Heart left ventricle (tissue), 16 donors: ENCODE data around the gene PROKR2. TPM values are rescaled to one million over a fixed set of nuclear protein-coding genes. Genes with fewer than 3 reads are reported as not detected.

Experiments
- ATAC-seq, 4 donors: fragments of 200-7000 bp; cut with Tn5 transposase; one replicate each; pipeline ENCODE4 v1.9.1; 2020 to 2022; ENCODE audit warnings: moderate library complexity in 4 of 4, mild to moderate bottlenecking in 3 of 4, moderate number of reproducible peaks in 1 of 4
- DNase-seq, 5 donors: peaks; one replicate each; pipeline ENCODE4 v3.0.0-alpha.2; 2020
- H3K27ac ChIP-seq, 12 donors: fragments of 200-600 bp; sonication (generic) in 4 of 12; one replicate each; pipeline versions ENCODE4 v1.5.0 to v1.8.0; 2016 to 2022; ENCODE audit warnings: mild to moderate bottlenecking in 2 of 12
- H3K27me3 ChIP-seq, 9 donors: fragments of 200-600 bp; sonication (generic) in 2 of 9; one replicate each; pipeline versions ENCODE4 v1.5.1 to v1.8.0; 2016 to 2022; ENCODE audit warnings: mild to moderate bottlenecking in 3 of 9
- H3K36me3 ChIP-seq, 9 donors: fragments of 200-600 bp; sonication (generic) in 2 of 9; one replicate each; pipeline versions ENCODE4 v1.5.0 to v1.8.0; 2018 to 2022; ENCODE audit warnings: mild to moderate bottlenecking in 2 of 9
- H3K4me1 ChIP-seq, 12 donors: fragments of 200-600 bp; sonication (generic) in 4 of 12; one replicate each; pipeline versions ENCODE4 v1.5.0 to v1.8.0; 2016 to 2022; ENCODE audit warnings: mild to moderate bottlenecking in 3 of 12
- H3K4me3 ChIP-seq, 12 donors: fragments of 200-600 bp; sonication (generic) in 4 of 12; one replicate each; pipeline versions ENCODE4 v1.5.0 to v1.8.0; 2017 to 2022; ENCODE audit warnings: mild to moderate bottlenecking in 9 of 12, moderate library complexity in 4 of 12
- H3K9me3 ChIP-seq, 12 donors: fragments of 200-600 bp; sonication (generic) in 4 of 12; one replicate each; pipeline versions ENCODE4 v1.5.0 to v1.8.0; 2016 to 2022; ENCODE audit warnings: mild to moderate bottlenecking in 1 of 12
- CTCF ChIP-seq, 12 donors: fragments of 200-600 bp; sonication (generic) in 4 of 12; IDR thresholded peaks; one replicate each; pipeline versions ENCODE4 v1.5.0 to v1.8.0; 2018 to 2022; ENCODE audit warnings: antibody characterized with exemption in 12 of 12, mild to moderate bottlenecking in 5 of 12
- POLR2A ChIP-seq, 2 donors: fragments of 450-650 bp; IDR thresholded peaks; one replicate each; pipeline ENCODE4 v1.6.1; 2017; ENCODE audit warnings: antibody characterized with exemption in 2 of 2, mild to moderate bottlenecking in 2 of 2, moderate library complexity in 2 of 2
- WGBS, 4 donors: extraction: QIAGEN DNeasy Blood & Tissue Kit in 2 of 4; methylation state at CpG; one replicate each; pipeline versions ENCODE4 v1.1.5 to v1.1.7; 2013 to 2018; 5-methylcytosine and 5-hydroxymethylcytosine counted together
- intact Hi-C, 10 donors: fragments of 100-400 bp; cut with DNase I; formaldehyde crosslinking; loops; one replicate each; pipeline versions ENCODE4 v1.11.1 to v1.14.2; 2022
- polyA plus RNA-seq, 2 donors: library from polyadenylated mRNA; stranded (reverse); fragments of 200-250 nt; gene quantifications; one replicate each; pipeline ENCODE4 v1.2.3, GENCODE V29; 2013
- total RNA-seq, 9 donors: library from RNA; depleted of rRNA in 2 of 9; stranded (reverse); fragments of >200 nt in 2 of 9; fragmentation: NEBNext Ultra II Directional in 3 of 9; extraction: Animal tissue kit (Norgen Biotek cat#: 25700) in 3 of 9; gene quantifications; one replicate each; pipeline versions ENCODE4 v1.1.0 to v1.2.4, GENCODE V29; 2016 to 2023
- donor health status: ischemic (EF 13 %, LVEDD 7.1; RV severe dilation, severe dysfunction).
- donor health status: healthy with polysubstance abuse.
- donor health status: DM: no; HTN: yes; CAD: no.
- donor health status: DM: no; HTN: no; CAD: no.
- donor health status: ischemic (EF 25% LVEDD 6.9; RV normal size, moderate dysfunction).
- donor health status: ischemic (EF 25% LVEDD 5.7; RV mildly dilated, moderate dysfunction).
- donor health status: healthy.
- donor health status: DM: yes; HTN: yes; CAD: no.
- donor health status: ischemic (EF 35%, LVEDD 5.7; RV mildly dilated, moderate dysfunction).
- donor health status: nonischemic (EF 11% LVEDD 7.7; RV severe dilation, severe dysfunction).
- donor health status: DM: yes; HTN: yes; CAD: no.
- donor health status: PGD.
- donor health status: ischemic (EF 29% LVEDD 5.4; RV normal size, mild dysfunction).
- donor health status: nonischemic (EF 23%, LVEDD 6.1; RV moderate dilation, normal function).

The PROKR2 gene
- total and polyA plus RNA-seq, 11 donors, result not detected

GRCh38 chr20:5328268-5328667 lies 11.5 kb upstream of the PROKR2 start:
- H3K27me3 ChIP-seq, result peaks cover 0 to 5% (median 0%) of the 10 kb centered on the region in 9 donors
- intact Hi-C loops, result no loop called here
- no peaks in the 10 kb centered on the region for H3K9me3 ChIP-seq
- H3K4me3 ChIP-seq, result no peak overlapping the region
- no peak overlapping the region for H3K27ac ChIP-seq
- ATAC-seq, result no peak
- no peak for TF ChIP-seq POLR2A (IDR thresholded peaks at IDR 0.05)
- no peak for TF ChIP-seq CTCF (IDR thresholded peaks at IDR 0.05)
- H3K36me3 ChIP-seq, result no peaks in the 10 kb centered on the region
- H3K4me1 ChIP-seq, result no peaks in the 10 kb centered on the region
- DNase-seq, result no peak
- WGBS, 4 donors, result 49 to 60% (median 52%) methylated on average over 3 of the region's 3 CpGs

- Histone ChIP-seq H3K27me3 (peaks cover 0 to 5% (median 0%) of the 10 kb centered on the region in 9 donors), H3K4me1 (no peaks in the 10 kb centered on the region), H3K27ac (no peak overlapping the region), H3K9me3 (no peaks in the 10 kb centered on the region), H3K36me3 (no peaks in the 10 kb centered on the region), H3K4me3 (no peak overlapping the region)
- TF ChIP-seq CTCF (IDR thresholded peaks at IDR 0.05), result no peak
- no peak for TF ChIP-seq POLR2A (IDR thresholded peaks at IDR 0.05)
- intact Hi-C loops, result no loop called here
- 65 to 79% (median 76%) methylated on average over 3 of the region's 3 CpGs for WGBS, 4 donors
- DNase-seq, result no peak
- ATAC-seq, result no peak
These were observed 10.6 kb upstream of the PROKR2 start for GRCh38 chr20:5327356-5327755.

GRCh38 chr20:5315807-5316187 lies 957 bp downstream of the PROKR2 start:
- ATAC-seq, result no peak
- peaks cover 0 to 16% (median 0%) of the 10 kb centered on the region in 12 donors for H3K4me1 ChIP-seq
- WGBS, 4 donors, result 1% methylated on average over 14 to 28 of the region's 28 CpGs
- H3K36me3 ChIP-seq, result no peaks in the 10 kb centered on the region
- no peak for TF ChIP-seq POLR2A (IDR thresholded peaks at IDR 0.05)
- no peak for TF ChIP-seq CTCF (IDR thresholded peaks at IDR 0.05)
- intact Hi-C loops, result no loop called here
- H3K4me3 ChIP-seq, result peak overlapping the region in 1 of 12 donors; percentile 5
- DNase-seq, result no peak
- peaks cover 8 to 50% (median 37%) of the 10 kb centered on the region in 9 donors for H3K27me3 ChIP-seq
- H3K9me3 ChIP-seq, result no peaks in the 10 kb centered on the region
- no peak overlapping the region for H3K27ac ChIP-seq

- Histone ChIP-seq H3K36me3 (no peaks in the 10 kb centered on the region), H3K9me3 (peaks cover 0 to 5% (median 1%) of the 10 kb centered on the region in 12 donors), H3K27me3 (peaks cover 8 to 49% (median 35%) of the 10 kb centered on the region in 9 donors), H3K4me1 (peaks cover 0 to 16% (median 0%) of the 10 kb centered on the region in 12 donors), H3K4me3 (no peak overlapping the region), H3K27ac (no peak overlapping the region)
- no peak for TF ChIP-seq POLR2A (IDR thresholded peaks at IDR 0.05)
- TF ChIP-seq CTCF (IDR thresholded peaks at IDR 0.05), result no peak
- no peak for DNase-seq
- WGBS, 4 donors, result 90 to 94% (median 93%) methylated on average over 17 of the region's 17 CpGs
- no peak for ATAC-seq
- intact Hi-C loops, result no loop called here
These were observed 2.8 kb downstream of the PROKR2 start for GRCh38 chr20:5313916-5314315.
